Lung (tissue), 12 donors: ENCODE data around the gene NIPSNAP2. TPM values are rescaled to one million over a fixed set of nuclear protein-coding genes. Genes with fewer than 3 reads are reported as not detected.
A peak's percentile ranks its signal among the peaks of the same experiment; 100 is the strongest.

Experiments
- ATAC-seq: fragments of 200-7000 bp; cut with Tn5 transposase; one replicate; pipeline ENCODE4 v1.9.1; 2020; ENCODE audit warnings: moderate number of reproducible peaks; ENCODE audit not compliant: insufficient read depth, low FRiP score
- DNase-seq, 3 donors: peaks; one replicate each; pipeline ENCODE4 v3.0.0-alpha.2; 2013 to 2017
- H3K27ac ChIP-seq, 2 donors: one replicate each; pipeline ENCODE4 v1.5.1; 2013; ENCODE audit warnings: mild to moderate bottlenecking in 2 of 2, moderate library complexity in 2 of 2, control low read depth in 1 of 2, inconsistent platforms in 1 of 2, low read depth in 1 of 2, low read length in 1 of 2
- H3K27me3 ChIP-seq, 3 donors: one replicate each; pipeline ENCODE4 v1.5.1; 2013; ENCODE audit warnings: low read length in 2 of 3; ENCODE audit not compliant: control insufficient read depth in 3 of 3, insufficient read depth in 3 of 3
- H3K36me3 ChIP-seq, 4 donors: one replicate each; pipeline ENCODE4 v1.5.1; 2013; ENCODE audit warnings: low read length in 4 of 4, mild to moderate bottlenecking in 1 of 4, moderate library complexity in 1 of 4; ENCODE audit not compliant: control insufficient read depth in 4 of 4, insufficient read depth in 4 of 4
- H3K4me1 ChIP-seq, 5 donors: one replicate each; pipeline ENCODE4 v1.5.1; 2013; ENCODE audit warnings: low read length in 5 of 5, mild to moderate bottlenecking in 2 of 5, moderate library complexity in 1 of 5; ENCODE audit not compliant: control insufficient read depth in 5 of 5, insufficient read depth in 5 of 5
- H3K4me3 ChIP-seq: one replicate; pipeline ENCODE4 v1.5.1; 2013; ENCODE audit warnings: mild to moderate bottlenecking, control low read depth, moderate library complexity
- H3K9ac ChIP-seq, 2 donors: one replicate each; pipeline ENCODE4 v1.5.1; 2013; ENCODE audit warnings: low read length in 2 of 2, control low read depth in 1 of 2; ENCODE audit not compliant: insufficient read depth in 1 of 2
- H3K9me3 ChIP-seq, 4 donors: one replicate each; pipeline ENCODE4 v1.5.1; 2013; ENCODE audit warnings: low read length in 3 of 4, mild to moderate bottlenecking in 1 of 4, moderate library complexity in 1 of 4; ENCODE audit not compliant: control insufficient read depth in 4 of 4, insufficient read depth in 3 of 4
- whole genome bisulfite sequencing, 2 donors: extraction: QIAGEN DNeasy Blood & Tissue Kit; methylation state at CpG; one replicate each; pipeline ENCODE4 v1.1.7; 2013; 5-methylcytosine and 5-hydroxymethylcytosine counted together
- polyA plus RNA-seq, 2 donors: library from polyadenylated mRNA; stranded (reverse); fragments of 200-250 nt; gene quantifications; one replicate each; pipeline ENCODE4 v1.2.1, GENCODE V29; 2013
- total RNA-seq, 2 donors: library from RNA; depleted of rRNA in 1 of 2; stranded (reverse); fragments of >200 nt in 1 of 2; gene quantifications; one replicate each; pipeline ENCODE4 v1.2.1, GENCODE V29; 2014 to 2021
- TF ChIP-seq, protein P1 (sequence below): IDR thresholded peaks from 2 replicates; pipeline ENCODE4 v1.5.1; 2012; ENCODE audit warnings: mild to moderate bottlenecking; ENCODE audit errors: control extremely low read depth, extremely low read depth
- donor health status: control.
- donor health status: control.
- donor health status: Bipolar disorder and iron deficiency.
- donor health status: healthy.
- donor health status: DM: yes; HTN: yes; CAD: no.

Gene NIPSNAP2
- total and polyA plus RNA-seq, 4 donors: 37.2 to 65.2 (median 51.1) TPM

DNA sequence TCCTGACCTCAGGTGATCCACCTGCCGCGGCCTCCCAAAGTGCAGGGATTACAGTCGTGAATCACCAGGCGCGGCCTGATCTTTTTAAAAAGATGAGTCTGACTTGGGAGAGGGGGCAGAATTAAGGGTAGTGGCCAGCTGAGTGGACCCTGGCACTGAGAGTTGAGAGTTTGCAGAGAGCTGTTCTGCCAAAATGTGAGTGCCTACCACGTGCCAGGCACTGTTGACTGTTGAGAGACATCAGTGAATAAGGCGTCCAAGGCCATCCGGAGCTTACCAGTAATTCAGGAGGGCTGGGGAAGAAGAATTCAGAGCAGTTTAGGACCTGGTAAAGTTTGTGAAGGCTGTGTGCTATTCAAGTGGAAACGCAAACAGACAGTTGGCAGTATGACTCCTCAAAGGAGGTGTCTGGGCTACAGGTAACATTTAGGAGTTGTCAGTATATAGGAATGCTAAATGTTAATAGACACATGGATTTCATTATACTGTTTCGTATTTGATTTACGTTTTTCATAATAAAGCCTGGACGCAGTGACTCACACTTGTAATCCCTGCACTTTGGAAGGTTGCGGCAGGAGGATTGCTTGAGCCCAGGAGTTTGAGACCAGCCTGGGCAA lies 1.5 kb downstream of the NIPSNAP2 start:
- Histone ChIP-seq H3K4me1 (peaks cover 4 to 8% (median 6%) of the 10 kb centered on the region in 5 donors), H3K27ac (peak overlapping the region; percentile 60 to 88), H3K9ac (peak overlapping the region in 1 of 2 donors; percentile 5), H3K9me3 (no peaks in the 10 kb centered on the region), H3K36me3 (peaks cover 0 to 12% (median 8%) of the 10 kb centered on the region in 4 donors), H3K4me3 (no peak overlapping the region), H3K27me3 (no peaks in the 10 kb centered on the region)
- no peak for DNase-seq
- WGBS, 2 donors: 76 to 90% methylated on average over 13 of the region's 13 CpGs
- TF ChIP-seq, protein P1, sequence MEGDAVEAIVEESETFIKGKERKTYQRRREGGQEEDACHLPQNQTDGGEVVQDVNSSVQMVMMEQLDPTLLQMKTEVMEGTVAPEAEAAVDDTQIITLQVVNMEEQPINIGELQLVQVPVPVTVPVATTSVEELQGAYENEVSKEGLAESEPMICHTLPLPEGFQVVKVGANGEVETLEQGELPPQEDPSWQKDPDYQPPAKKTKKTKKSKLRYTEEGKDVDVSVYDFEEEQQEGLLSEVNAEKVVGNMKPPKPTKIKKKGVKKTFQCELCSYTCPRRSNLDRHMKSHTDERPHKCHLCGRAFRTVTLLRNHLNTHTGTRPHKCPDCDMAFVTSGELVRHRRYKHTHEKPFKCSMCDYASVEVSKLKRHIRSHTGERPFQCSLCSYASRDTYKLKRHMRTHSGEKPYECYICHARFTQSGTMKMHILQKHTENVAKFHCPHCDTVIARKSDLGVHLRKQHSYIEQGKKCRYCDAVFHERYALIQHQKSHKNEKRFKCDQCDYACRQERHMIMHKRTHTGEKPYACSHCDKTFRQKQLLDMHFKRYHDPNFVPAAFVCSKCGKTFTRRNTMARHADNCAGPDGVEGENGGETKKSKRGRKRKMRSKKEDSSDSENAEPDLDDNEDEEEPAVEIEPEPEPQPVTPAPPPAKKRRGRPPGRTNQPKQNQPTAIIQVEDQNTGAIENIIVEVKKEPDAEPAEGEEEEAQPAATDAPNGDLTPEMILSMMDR: no peak
- ATAC-seq: no peak

- Histone ChIP-seq H3K4me1 (peaks cover 4 to 13% (median 6%) of the 10 kb centered on the region in 5 donors), H3K9me3 (no peaks in the 10 kb centered on the region), H3K36me3 (peaks cover 0 to 12% (median 8%) of the 10 kb centered on the region in 4 donors), H3K27ac (peak overlapping the region in 1 of 2 donors; percentile 88), H3K9ac (no peak overlapping the region), H3K27me3 (no peaks in the 10 kb centered on the region), H3K4me3 (no peak overlapping the region)
- WGBS, 2 donors: 75 to 88% methylated on average over 6 of the region's 6 CpGs
- ATAC-seq (no peak), DNase-seq (no peak)
- TF ChIP-seq, protein P1: no peak
These were observed 2.5 kb downstream of the NIPSNAP2 start for GRCh38 chr7:55966851-55967250.

- Histone ChIP-seq H3K36me3 (peaks cover 0 to 12% (median 8%) of the 10 kb centered on the region in 4 donors), H3K9ac (no peak overlapping the region), H3K4me1 (peaks cover 0 to 12% (median 6%) of the 10 kb centered on the region in 5 donors), H3K27me3 (no peaks in the 10 kb centered on the region), H3K9me3 (no peaks in the 10 kb centered on the region), H3K27ac (peak overlapping the region in 1 of 2 donors; percentile 62), H3K4me3 (no peak overlapping the region)
- no peak for DNase-seq
- 94 to 96% methylated on average over 11 of the region's 11 CpGs for WGBS, 2 donors
- ATAC-seq: no peak
- TF ChIP-seq, protein P1: no peak
These were observed 5.0 kb downstream of the NIPSNAP2 start for GRCh38 chr7:55969391-55969790.
